H1 (cell line): ENCODE measurements around the gene RNF151. TPM values are rescaled to one million over a fixed set of nuclear protein-coding genes. Genes with fewer than 3 reads are reported as not detected.

Source experiments
- CTCF ChIA-PET: fragments of 300-600 bp; sonication (Branson Sonifier 250); formaldehyde crosslinking; loops from one replicate; lab custom pipeline; 2021; ENCODE audit not compliant: partially characterized antibody; lab: Charles Lee
- POLR2A ChIA-PET: fragments of 300-600 bp; sonication (Branson Sonifier 250); formaldehyde crosslinking; loops from one replicate; lab custom pipeline; 2021; ENCODE audit warnings: inconsistent platforms; ENCODE audit not compliant: partially characterized antibody; lab: Charles Lee
- DNase-seq, 2 experiments: peaks; one replicate each; pipeline versions ENCODE4 v3.0.0 to v3.0.0-alpha.2; 2010 to 2022; ENCODE audit warnings: low spot score in 2 of 2, low read depth in 1 of 2, mixed read lengths in 1 of 2
- FAIRE-seq: peaks from 2 replicates; lab custom pipeline; 2011; peaks lifted over from hg19 to GRCh38; lab: Jason Lieb, UNC
- H2AFZ ChIP-seq: 2 replicates; pipeline ENCODE4 v1.8.1; 2012; ENCODE audit warnings: low read length, inconsistent platforms
- H2AK5ac ChIP-seq: 2 replicates; pipeline ENCODE4 v1.6.1; 2013; ENCODE audit warnings: low read depth, low read length
- H2BK120ac ChIP-seq: replicated peaks from 2 replicates; pipeline ENCODE3; 2013; ENCODE audit warnings: low read depth, low read length, inconsistent platforms
- H2BK12ac ChIP-seq: 2 replicates; pipeline ENCODE4 v1.6.1; 2013; ENCODE audit warnings: low read depth, low read length
- H2BK15ac ChIP-seq: 2 replicates; pipeline ENCODE4 v1.6.1; 2013; ENCODE audit warnings: low read length
- H2BK20ac ChIP-seq: 2 replicates; pipeline ENCODE4 v1.6.1; 2013; ENCODE audit warnings: low read length
- H2BK5ac ChIP-seq: 2 replicates; pipeline ENCODE4 v1.6.1; 2013; ENCODE audit warnings: low read depth, low read length
- H3K14ac ChIP-seq: 2 replicates; pipeline ENCODE4 v1.6.1; 2013; ENCODE audit warnings: inconsistent platforms; ENCODE audit not compliant: insufficient read length
- H3K18ac ChIP-seq: 2 replicates; pipeline ENCODE4 v1.6.1; 2013; ENCODE audit warnings: low read length; ENCODE audit errors: extremely low read depth
- H3K23ac ChIP-seq: 2 replicates; pipeline ENCODE4 v1.6.1; 2013; ENCODE audit warnings: inconsistent platforms; ENCODE audit not compliant: insufficient read length
- H3K23me2 ChIP-seq: 2 replicates; pipeline ENCODE4 v1.6.1; 2013; ENCODE audit warnings: low read depth, low read length
- H3K27ac ChIP-seq: 2 replicates; pipeline ENCODE4 v1.6.1; 2011; ENCODE audit warnings: low read depth, low read length, inconsistent platforms
- H3K27me3 ChIP-seq, 4 experiments: replicated peaks in 1 of 4; 1 replicate in 1 of 4; 2 replicates in 3 of 4; pipeline versions ENCODE4 v1.6.1 to v1.8.1; 2011 to 2013; ENCODE audit warnings: low read length in 3 of 4, mild to moderate bottlenecking in 3 of 4, inconsistent platforms in 2 of 4, mixed read lengths in 2 of 4, moderate library complexity in 1 of 4; ENCODE audit not compliant: control insufficient read depth in 3 of 4, insufficient read depth in 3 of 4; ENCODE audit errors: extremely low read depth in 1 of 4
- H3K36me3 ChIP-seq, 4 experiments: 2 replicates each; pipeline versions ENCODE4 v1.6.1 to v1.8.1; 2011 to 2013; ENCODE audit warnings: mild to moderate bottlenecking in 4 of 4, low read length in 3 of 4, moderate library complexity in 2 of 4, control low read depth in 1 of 4, inconsistent platforms in 1 of 4; ENCODE audit not compliant: insufficient read depth in 4 of 4, control insufficient read depth in 2 of 4
- H3K4ac ChIP-seq: replicated peaks from 2 replicates; pipeline ENCODE3; 2013; ENCODE audit warnings: low read length, low read depth, mixed read lengths, inconsistent platforms; ENCODE audit not compliant: insufficient read length
- H3K4me1 ChIP-seq, 4 experiments: replicated peaks in 1 of 4; 1 replicate in 1 of 4; 2 replicates in 3 of 4; pipeline versions ENCODE4 v1.6.1 to v1.8.1; 2011 to 2013; ENCODE audit warnings: low read length in 3 of 4, inconsistent platforms in 2 of 4, mixed read lengths in 1 of 4; ENCODE audit not compliant: insufficient read depth in 4 of 4, control insufficient read depth in 3 of 4
- H3K4me2 ChIP-seq, 2 experiments: 2 replicates each; pipeline versions ENCODE4 v1.6.1 to v1.8.1; 2011 to 2013; ENCODE audit warnings: low read depth in 2 of 2, low read length in 2 of 2, control low read depth in 1 of 2, inconsistent platforms in 1 of 2, mild to moderate bottlenecking in 1 of 2; ENCODE audit not compliant: insufficient read depth in 1 of 2
- H3K4me3 ChIP-seq, 4 experiments: fragments of 200-600, 300-600 bp in 1 of 4; sonication (generic), shearing (Covaris generic), sonication (Bioruptor Twin) in 1 of 4; 2 replicates each; pipeline versions ENCODE4 v1.5.1 to v1.8.1; 2011 to 2016; ENCODE audit warnings: low read length in 4 of 4, low read depth in 3 of 4, control low read depth in 2 of 4, inconsistent platforms in 2 of 4, mild to moderate bottlenecking in 2 of 4, mixed read lengths in 1 of 4, moderate library complexity in 1 of 4; ENCODE audit not compliant: insufficient read depth in 2 of 4; ENCODE audit errors: extremely low read depth in 1 of 4
- H3K56ac ChIP-seq: replicated peaks from 2 replicates; pipeline ENCODE3; 2013; ENCODE audit warnings: low read depth, mild to moderate bottlenecking, mixed read lengths, low read length, inconsistent platforms; ENCODE audit not compliant: insufficient read length
- H3K79me1 ChIP-seq: 2 replicates; pipeline ENCODE4 v1.6.1; 2013; ENCODE audit warnings: low read depth, low read length, control low read depth
- H3K79me2 ChIP-seq, 2 experiments: 2 replicates each; pipeline versions ENCODE4 v1.6.1 to v1.8.1; 2012 to 2013; ENCODE audit warnings: low read length in 2 of 2, mild to moderate bottlenecking in 2 of 2, inconsistent platforms in 1 of 2; ENCODE audit not compliant: insufficient read depth in 2 of 2, control insufficient read depth in 1 of 2
- H3K9ac ChIP-seq, 4 experiments: replicated peaks in 1 of 4; 1 replicate in 1 of 4; 2 replicates in 3 of 4; pipeline versions ENCODE4 v1.6.1 to v1.8.1; 2011 to 2013; ENCODE audit warnings: low read depth in 3 of 4, low read length in 3 of 4, control low read depth in 2 of 4, mild to moderate bottlenecking in 2 of 4, moderate library complexity in 2 of 4, inconsistent platforms in 1 of 4; ENCODE audit errors: extremely low read depth in 1 of 4
- H3K9me3 ChIP-seq, 2 experiments: 2 replicates each; pipeline versions ENCODE4 v1.6.1 to v1.8.1; 2012 to 2013; ENCODE audit warnings: mild to moderate bottlenecking in 2 of 2, moderate library complexity in 2 of 2, control low read depth in 1 of 2, inconsistent platforms in 1 of 2, low read depth in 1 of 2, low read length in 1 of 2, mixed read lengths in 1 of 2; ENCODE audit not compliant: insufficient read depth in 2 of 2
- H4K20me1 ChIP-seq, 2 experiments: replicated peaks in 1 of 2; 2 replicates each; pipeline versions ENCODE3 to v1.8.1; 2011 to 2013; ENCODE audit warnings: inconsistent platforms in 2 of 2, low read length in 2 of 2, mild to moderate bottlenecking in 1 of 2; ENCODE audit not compliant: insufficient read depth in 2 of 2, control insufficient read depth in 1 of 2
- H4K5ac ChIP-seq: 2 replicates; pipeline ENCODE4 v1.6.1; 2013; ENCODE audit warnings: low read length, low read depth, mixed read lengths, inconsistent platforms; ENCODE audit not compliant: insufficient read length
- H4K8ac ChIP-seq: 2 replicates; pipeline ENCODE4 v1.8.0; 2013; ENCODE audit warnings: mild to moderate bottlenecking, moderate library complexity, low read length, inconsistent platforms; ENCODE audit not compliant: insufficient read depth; ENCODE audit errors: extremely low read depth
- H4K91ac ChIP-seq: replicated peaks from 2 replicates; pipeline ENCODE3; 2013; ENCODE audit warnings: low read length, mixed read lengths, inconsistent platforms; ENCODE audit not compliant: insufficient read length
- BACH1 ChIP-seq: IDR thresholded peaks from 2 replicates; pipeline ENCODE4 v1.6.1; 2012; ENCODE audit warnings: low read length, improper control_type of control experiment
- CBX5 ChIP-seq: fragments of 300-800, 300-1000 bp; sonication (generic); IDR thresholded peaks from 2 replicates; pipeline ENCODE4 v1.7.1; 2016; ENCODE audit warnings: antibody characterized with exemption, low read length, low read depth
- CREB1 ChIP-seq: IDR thresholded peaks from 2 replicates; pipeline ENCODE4 v1.6.1; 2012; ENCODE audit warnings: inconsistent platforms
- E2F6 ChIP-seq: IDR thresholded peaks from 2 replicates; pipeline ENCODE4 v1.6.1; 2012; ENCODE audit warnings: inconsistent platforms
- FOSL1 ChIP-seq: IDR thresholded peaks from 2 replicates; pipeline ENCODE4 v1.6.1; 2011; ENCODE audit warnings: mild to moderate bottlenecking, low read depth, low read length, moderate library complexity; ENCODE audit not compliant: insufficient read depth
- NRF1 ChIP-seq: IDR thresholded peaks from 2 replicates; pipeline ENCODE4 v1.6.1; 2011; ENCODE audit warnings: mild to moderate bottlenecking, low read depth, low read length, improper control_type of control experiment
- PHF8 ChIP-seq: fragments of 200-600 bp; sonication (generic); conservative IDR thresholded peaks from 2 replicates; pipeline ENCODE4 v1.7.1; 2012; ENCODE audit warnings: low read depth, mild to moderate bottlenecking, inconsistent platforms, low read length, moderate library complexity
- SIX5 ChIP-seq: IDR thresholded peaks from 2 replicates; pipeline ENCODE4 v1.6.1; 2011; ENCODE audit warnings: mild to moderate bottlenecking, low read depth, low read length
- SP1 ChIP-seq: IDR thresholded peaks from 2 replicates; pipeline ENCODE4 v1.6.1; 2011; ENCODE audit warnings: low read depth, low read length
- SUZ12 ChIP-seq: fragments of 200-600 bp; sonication (generic); IDR thresholded peaks from 2 replicates; pipeline ENCODE4 v1.6.1; 2012; ENCODE audit warnings: mild to moderate bottlenecking, inconsistent platforms, low read length, moderate library complexity, mixed read lengths
- TEAD4 ChIP-seq: IDR thresholded peaks from 2 replicates; pipeline ENCODE4 v1.6.1; 2012; ENCODE audit warnings: low read depth, low read length, inconsistent platforms, mixed read lengths
- WGBS, 2 experiments: shearing (Covaris generic) in 1 of 2; methylation state at CpG; one replicate each; pipeline versions ENCODE4 v1.1.6 to v1.1.7; 2013 to 2015; ENCODE audit warnings: low lambda C conversion rate in 2 of 2, mixed read lengths in 2 of 2, inconsistent platforms in 1 of 2, low coverage in 1 of 2, missing lambda C conversion rate in 1 of 2; ENCODE audit not compliant: insufficient replicate concordance in 2 of 2, insufficient coverage in 1 of 2, insufficient read length in 1 of 2; ENCODE audit errors: extremely low coverage in 1 of 2, missing lambda C conversion rate in 1 of 2; 5-methylcytosine and 5-hydroxymethylcytosine counted together
- polyA plus RNA-seq, 7 experiments: library from polyadenylated mRNA; depleted of rRNA in 3 of 7; stranded (reverse) in 5 of 7; unstranded in 2 of 7; fragments of >200 nt in 5 of 7; fragments of 200-250 nt in 2 of 7; gene quantifications; 1 replicate in 5 of 7; 2 replicates in 1 of 7; 4 replicates in 1 of 7; pipeline versions ENCODE4 v1.2.1 to v1.2.3, GENCODE V29; 2011 to 2013; ENCODE audit warnings: missing spikeins in 2 of 7, mixed read lengths in 2 of 7
- total RNA-seq: library from RNA; stranded (reverse); fragmentation: NEBNext Ultra II Directional; extraction: Animal tissue kit (Norgen Biotek cat#: 25700); gene quantifications from 2 replicates; pipeline ENCODE4 v1.2.1, GENCODE V29; 2021

RNF151 gene
- total and polyA plus RNA-seq, 2 of the 8 experiments (the other 6 are each of a cell fraction or from before 2014, with no cell fraction given), result not detected

DNA sequence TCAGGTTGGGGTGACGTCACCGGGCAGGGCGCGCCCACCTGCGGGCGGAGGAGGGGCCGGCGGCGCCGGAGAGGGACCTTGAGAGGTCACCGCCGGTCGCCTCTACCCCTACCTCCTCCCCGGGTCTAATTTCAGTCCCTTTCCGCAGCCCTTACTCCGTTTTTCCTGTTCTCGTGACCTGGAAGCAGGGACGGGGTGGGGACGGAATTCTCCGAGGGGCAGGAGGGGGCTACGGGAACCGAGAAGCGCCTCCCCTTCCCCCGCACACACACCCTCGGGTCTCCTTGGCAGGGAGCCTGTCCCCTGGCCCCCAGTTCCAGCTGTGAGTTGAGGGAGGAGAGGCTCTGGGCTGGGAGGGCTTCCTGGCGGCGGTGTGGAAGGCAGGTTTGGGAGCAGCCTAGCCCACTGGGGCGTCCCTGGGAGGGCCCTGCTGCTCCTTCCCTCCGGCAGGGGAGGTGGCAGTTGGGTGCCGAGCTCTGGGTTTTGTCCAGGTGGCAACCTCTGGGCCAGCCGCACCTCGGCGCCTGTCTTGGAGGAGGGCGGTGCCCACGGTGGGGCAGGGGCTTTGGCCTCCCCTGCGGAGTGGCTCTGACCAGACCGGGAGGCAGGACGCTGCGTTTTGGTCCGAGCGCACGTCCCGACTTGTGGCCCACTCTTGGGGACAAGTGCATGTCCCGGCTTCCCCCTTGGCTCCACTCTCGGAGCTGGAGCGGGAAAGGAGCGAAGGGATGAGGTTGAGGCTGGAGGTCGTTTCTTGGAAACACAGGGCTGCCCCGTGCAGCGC lies 23.9 kb downstream of the RNF151 start:
- WGBS, 2 experiments, result 7% methylated on average over 34 of the region's 50 CpGs; no CpG with 5 or more reads in 1 of the 2 experiments
- H3K27me3 ChIP-seq, result peaks cover 4 to 37% (median 24%) of the 10 kb centered on the region in 4 experiments
- FAIRE-seq, result no peak
- peaks cover 2 to 5% (median 3%) of the 10 kb centered on the region in 4 experiments; a peak in 3 of 8 replicates for H3K36me3 ChIP-seq
- peaks cover 7 to 10% of the 10 kb centered on the region in 2 experiments for H4K20me1 ChIP-seq
- H3K23ac ChIP-seq, result no peak overlapping the region
- no peak overlapping the region for H2BK20ac ChIP-seq
- CTCF ChIA-PET, result interaction anchor here (1.4 to 6.8 kb wide), 3 partner anchors 9 to 100 kb away, joined by 3 to 55 read pairs (median 5); partner anchors contain the start of gene NOXO1
- no peak overlapping the region for H4K5ac ChIP-seq
- peak overlapping the region; percentile 62; the same call in 1 of the 2 replicates for H4K8ac ChIP-seq
- H2BK15ac ChIP-seq, result peak overlapping the region; percentile 81; the same call in 1 of the 2 replicates
- H3K4me1 ChIP-seq, result peaks cover 0 to 27% (median 18%) of the 10 kb centered on the region in 4 experiments; a peak in 6 of 7 replicates
- H2AFZ ChIP-seq, result no peak overlapping the region
- no peak overlapping the region for H3K14ac ChIP-seq
- no peak overlapping the region for H3K56ac ChIP-seq
- H2AK5ac ChIP-seq, result no peak overlapping the region
- H3K9me3 ChIP-seq, result no peaks in the 10 kb centered on the region
- H2BK12ac ChIP-seq, result peak overlapping the region; percentile 53; the same call in 1 of the 2 replicates
- H4K91ac ChIP-seq, result peak overlapping the region; percentile 11
- H3K23me2 ChIP-seq, result peaks cover 22% of the 10 kb centered on the region; the same call in 1 of the 2 replicates
- H2BK5ac ChIP-seq, result no peak overlapping the region
- no peaks in the 10 kb centered on the region for H3K79me2 ChIP-seq
- peak in 1 of 2 experiments; percentile 90 for DNase-seq
- peak overlapping the region; percentile 83 to 91 for H3K4me2 ChIP-seq
- peak overlapping the region in 3 of 4 experiments; percentile 0 to 8 (median 2); a peak in 2 of 7 replicates for H3K9ac ChIP-seq
- peak overlapping the region; percentile 36 to 77 (median 48) for H3K4me3 ChIP-seq
- no peak overlapping the region for H2BK120ac ChIP-seq
- 0 out of 2 replicates have a peak overlapping the region, but pooled peaks have one; percentile 38 for H3K18ac ChIP-seq
- POLR2A ChIA-PET, result interaction anchor here (0.6 to 28.2 kb wide), 12 partner anchors 7 to 165 kb away, joined by 3 to 736 read pairs (median 6); partner anchors contain the start of genes GFER, NDUFB10, NOXO1 and NPW
- H3K27ac ChIP-seq, result no peak overlapping the region; the same call in 1 of the 2 replicates
- no peak overlapping the region for H3K4ac ChIP-seq
- no peaks in the 10 kb centered on the region for H3K79me1 ChIP-seq
- TF ChIP-seq PHF8 (no peak; the same call in 1 of the 2 replicates), FOSL1 (no peak), SIX5 (no peak), CBX5 (no peak), CREB1 (peak; percentile 79), BACH1 (no peak; the same call in 1 of the 2 replicates), NRF1 (no peak), E2F6 (peak; percentile 63; the same call in 1 of the 2 replicates), TEAD4 (no peak), SUZ12 (0 out of 2 replicates have a peak, but pooled peaks have one; percentile 39), SP1 (no peak)
